GM23248 (cell line): Measurements from ENCODE around the gene KRT25.

Source experiments
- EZH2 ChIP-seq: fragments of 200-600 bp; sonication (generic); IDR thresholded peaks from 2 replicates; pipeline ENCODE4 v1.6.1; 2018; ENCODE audit warnings: antibody characterized with exemption, mild to moderate bottlenecking; ENCODE audit not compliant: insufficient read depth, poor library complexity, severe bottlenecking
- EZH2phosphoT487 ChIP-seq: fragments of 200-600 bp; sonication (generic); IDR thresholded peaks from 2 replicates; pipeline ENCODE4 v1.6.1; 2018; ENCODE audit warnings: antibody characterized with exemption, moderate library complexity, mild to moderate bottlenecking, low read depth; ENCODE audit not compliant: insufficient read depth

DNA sequence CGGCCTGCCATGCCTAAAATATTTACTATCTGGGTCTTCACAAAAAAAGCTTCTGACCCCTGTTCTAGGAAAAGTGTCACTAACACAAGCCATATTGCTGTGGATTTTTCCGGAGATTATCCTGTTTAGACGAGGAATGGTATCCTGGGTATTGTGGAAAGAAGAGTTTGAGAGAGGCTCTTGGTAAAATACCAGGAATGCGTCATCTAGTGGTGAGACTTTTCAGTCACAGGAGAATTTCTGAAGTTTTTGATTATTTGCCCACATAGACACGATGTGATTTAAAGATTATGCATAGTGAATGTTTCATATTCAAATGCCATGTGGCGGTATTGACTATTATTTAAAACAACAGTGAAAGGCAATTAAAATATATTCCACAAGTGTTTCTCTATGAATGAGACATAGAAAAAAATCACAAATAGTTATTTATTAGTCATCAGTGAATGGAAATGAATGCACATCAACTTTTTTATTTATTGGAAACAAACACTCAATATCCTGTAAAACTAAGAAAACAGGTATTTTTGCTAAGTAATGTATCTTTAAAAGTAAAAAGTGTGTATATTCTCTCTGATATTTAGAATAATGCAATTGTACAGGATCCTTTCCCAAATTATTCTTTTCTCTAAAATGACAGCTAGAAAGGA, 36.8 kb upstream of the KRT25 start:
- TF ChIP-seq EZH2phosphoT487 (no peak), EZH2 (no peak)
